A673 (cell line): ENCODE results near the gene SPRED1. TPM values are rescaled to one million over a fixed set of nuclear protein-coding genes. Genes with fewer than 3 reads are reported as not detected.

Experiments
- BruUV-seq: library from RNA; stranded (reverse); fragments of 400-500 nt; replicated peaks from 2 replicates; lab custom pipeline; 2021; lab: Mats Ljungman, UMichigan
- CTCF ChIA-PET: fragments of 300-600 bp; sonication (Branson Sonifier 250); formaldehyde crosslinking; loops from one replicate; lab custom pipeline; 2022; ENCODE audit warnings: antibody characterized with exemption; lab: Charles Lee
- POLR2A ChIA-PET: fragments of 300-600 bp; sonication (Branson Sonifier 250); formaldehyde crosslinking; loops from one replicate; lab custom pipeline; 2022; ENCODE audit warnings: antibody characterized with exemption; ENCODE audit not compliant: low non-redundant PET; lab: Charles Lee
- DNase-seq: peaks from one replicate; pipeline ENCODE4 v3.0.0-alpha.2; 2015; ENCODE audit warnings: low spot score
- H3K27ac ChIP-seq: fragments of 200-600 bp; sonication (generic); 2 replicates; pipeline ENCODE4 v1.5.1; 2016; ENCODE audit warnings: mixed run types, low read depth, mild to moderate bottlenecking, mixed read lengths, antibody characterized with exemption, low read length; ENCODE audit not compliant: poor library complexity, severe bottlenecking
- H3K27me3 ChIP-seq: fragments of 200-600 bp; sonication (generic); replicated peaks from 2 replicates; pipeline ENCODE4 v1.6.1; 2017; ENCODE audit warnings: mixed run types, low read depth, mild to moderate bottlenecking, mixed read lengths, antibody characterized with exemption, low read length; ENCODE audit not compliant: insufficient read depth, poor library complexity
- H3K36me3 ChIP-seq: fragments of 200-600 bp; sonication (generic); 2 replicates; pipeline ENCODE4 v1.6.1; 2016; ENCODE audit warnings: mixed run types, mild to moderate bottlenecking, mixed read lengths, antibody characterized with exemption, low read length; ENCODE audit not compliant: insufficient read depth, poor library complexity, severe bottlenecking
- H3K4me1 ChIP-seq: fragments of 200-600 bp; sonication (generic); 2 replicates; pipeline ENCODE4 v1.6.1; 2017; ENCODE audit warnings: mixed run types, mild to moderate bottlenecking, mixed read lengths, antibody characterized with exemption, low read length; ENCODE audit not compliant: insufficient read depth, poor library complexity, severe bottlenecking
- H3K4me3 ChIP-seq: fragments of 200-600 bp; sonication (generic); 2 replicates; pipeline ENCODE4 v1.5.1; 2016; ENCODE audit warnings: low read depth, mixed run types, mild to moderate bottlenecking, mixed read lengths, low read length; ENCODE audit not compliant: poor library complexity, severe bottlenecking
- H3K9me3 ChIP-seq: fragments of 200-600 bp; sonication (generic); 2 replicates; pipeline ENCODE4 v1.6.1; 2016; ENCODE audit warnings: mixed run types, low read depth, mild to moderate bottlenecking, mixed read lengths, antibody characterized with exemption, low read length; ENCODE audit not compliant: poor library complexity, severe bottlenecking
- CTCF ChIP-seq: fragments of 300-800, 200-600 bp; sonication (generic); conservative IDR thresholded peaks from 2 replicates; pipeline ENCODE4 v1.5.1; 2017; ENCODE audit warnings: low read depth, mild to moderate bottlenecking, antibody characterized with exemption, low read length, moderate library complexity, mixed read lengths
- EZH2 ChIP-seq: fragments of 200-600 bp; sonication (generic); IDR thresholded peaks from 2 replicates; pipeline ENCODE4 v1.6.1; 2017; ENCODE audit warnings: borderline replicate concordance, low read depth, mild to moderate bottlenecking, mixed read lengths, antibody characterized with exemption, low read length; ENCODE audit not compliant: poor library complexity, severe bottlenecking
- intact Hi-C: fragments of 100-400 bp; cut with micrococcal nuclease; formaldehyde crosslinking; loops from one replicate; pipeline ENCODE4 v1.10.0; 2022; ENCODE audit not compliant: unreplicated experiment
- total RNA-seq: library from RNA; stranded (reverse); gene quantifications from 2 replicates; pipeline ENCODE4 v1.2.3, GENCODE V29; 2021

SPRED1 gene
- total RNA-seq, 1 experiment from 2014 or later, result 17.3 TPM

GRCh38 chr15:38332711-38333110 is 80.1 kb downstream of the SPRED1 start:
- H3K27me3 ChIP-seq, result no peaks in the 10 kb centered on the region
- no peak for DNase-seq
- BruUV-seq, result no TSS peak
- H3K36me3 ChIP-seq, result peaks cover under 1% of the 10 kb centered on the region
- ChIA-PET POLR2A (no interaction called here), CTCF (no interaction called here)
- no peaks in the 10 kb centered on the region for H3K9me3 ChIP-seq
- H3K27ac ChIP-seq, result no peak overlapping the region
- no peak for TF ChIP-seq EZH2
- no peak for TF ChIP-seq CTCF
- no peaks in the 10 kb centered on the region for H3K4me1 ChIP-seq
- no peak overlapping the region for H3K4me3 ChIP-seq
- intact Hi-C loops, result no loop called here

DNA sequence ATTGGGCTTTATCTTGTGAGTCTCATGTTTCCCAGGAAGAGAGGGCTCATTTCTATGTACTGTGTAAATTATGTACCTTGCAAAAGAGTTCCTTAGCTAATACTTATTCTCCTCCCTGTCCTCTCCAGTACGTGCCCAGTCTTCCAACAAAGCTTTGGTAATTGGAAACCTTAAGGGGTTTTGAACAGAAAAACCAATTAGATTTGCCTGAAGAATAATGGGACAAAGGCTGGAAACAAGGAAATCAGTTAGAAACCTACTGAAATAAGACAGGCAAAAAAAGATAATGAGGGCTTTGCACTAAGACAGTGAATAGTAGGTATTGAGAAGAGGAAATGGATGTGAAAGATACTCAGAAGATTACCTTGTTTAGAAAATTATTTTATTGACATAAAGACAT is 82.5 kb downstream of the SPRED1 start:
- DNase-seq, result no peak
- no peak for TF ChIP-seq CTCF
- TF ChIP-seq EZH2, result no peak
- POLR2A ChIA-PET, result no interaction called here
- BruUV-seq, result no TSS peak
- no peaks in the 10 kb centered on the region for H3K27me3 ChIP-seq
- CTCF ChIA-PET, result no interaction called here
- no peak overlapping the region for H3K27ac ChIP-seq
- no peak overlapping the region for H3K4me3 ChIP-seq
- H3K4me1 ChIP-seq, result no peaks in the 10 kb centered on the region
- H3K36me3 ChIP-seq, result no peaks in the 10 kb centered on the region
- intact Hi-C loops, result no loop called here
- no peaks in the 10 kb centered on the region for H3K9me3 ChIP-seq

- DNase-seq, result no peak
- H3K4me1 ChIP-seq, result no peaks in the 10 kb centered on the region
- intact Hi-C loops, result no loop called here
- no peaks in the 10 kb centered on the region for H3K9me3 ChIP-seq
- H3K36me3 ChIP-seq, result no peaks in the 10 kb centered on the region
- no peak overlapping the region for H3K27ac ChIP-seq
- no peak overlapping the region for H3K4me3 ChIP-seq
- no peaks in the 10 kb centered on the region for H3K27me3 ChIP-seq
- CTCF ChIA-PET, result no interaction called here
- no TSS peak for BruUV-seq
- POLR2A ChIA-PET, result no interaction called here
- no peak for TF ChIP-seq EZH2
Observed at GRCh38 chr15:38344351-38344750, 91.7 kb downstream of the SPRED1 start.

DNA sequence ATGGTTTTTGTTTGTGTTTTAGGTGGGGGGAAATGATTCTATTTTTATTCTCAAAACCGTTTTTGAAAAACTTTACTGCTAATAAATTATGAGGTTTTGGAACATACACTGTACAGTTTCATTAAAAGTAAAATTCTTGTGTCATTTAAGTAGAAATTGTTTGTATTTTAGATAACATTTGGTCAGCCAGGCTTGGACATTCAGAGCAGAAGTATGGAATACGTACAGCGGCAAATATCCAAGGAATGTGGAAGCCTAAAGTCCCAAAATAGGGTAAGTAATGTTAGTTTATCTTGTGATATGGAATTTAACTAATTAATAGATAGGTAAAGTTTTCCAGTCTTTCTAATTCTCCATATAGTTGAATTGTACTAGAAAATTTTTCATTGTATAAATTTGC is 96.6 kb downstream of the SPRED1 start:
- no peak for DNase-seq
- H3K9me3 ChIP-seq, result no peaks in the 10 kb centered on the region
- intact Hi-C loops, result no loop called here
- ChIA-PET CTCF (no interaction called here), POLR2A (no interaction called here)
- no peak overlapping the region for H3K4me3 ChIP-seq
- TF ChIP-seq CTCF (no peak), EZH2 (no peak)
- no peak overlapping the region for H3K27ac ChIP-seq
- no peaks in the 10 kb centered on the region for H3K4me1 ChIP-seq
- no peaks in the 10 kb centered on the region for H3K36me3 ChIP-seq
- H3K27me3 ChIP-seq, result no peaks in the 10 kb centered on the region
- no TSS peak for BruUV-seq
